ENCODE data around the gene PRR36. TPM values are rescaled to one million over a fixed set of nuclear protein-coding genes. Genes with fewer than 3 reads are reported as not detected.

PRR36 gene
- polyA plus RNA-seq, 2 of the 4 experiments (the other 2 are of a cell fraction) = 0.04 to 0.35 TPM

DNA sequence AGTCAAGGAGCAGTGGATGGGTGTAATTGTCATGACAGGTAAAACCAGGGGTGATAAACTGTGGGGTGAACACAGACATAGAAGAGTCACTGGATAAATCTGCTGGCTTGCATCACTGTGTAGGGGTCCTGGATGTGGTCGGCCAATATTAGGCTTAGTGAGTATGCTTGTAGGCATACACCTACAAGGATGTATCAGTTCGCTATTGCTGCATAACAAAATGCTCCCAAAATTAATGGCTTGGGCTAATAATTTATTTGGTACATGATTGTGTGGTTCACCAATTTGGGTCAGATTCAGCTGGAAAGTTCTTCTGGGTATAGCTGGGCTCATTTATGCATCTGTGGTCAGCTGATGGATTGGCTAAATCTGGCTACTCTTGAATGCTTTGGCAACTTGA lies 55.4 kb downstream of the PRR36 start:
- CTCF ChIA-PET = interaction anchor here (1.3 kb wide), 2 partner anchors 13 to 138 kb away, joined by 5 to 6 read pairs; partner anchors contain the start of gene TRAPPC5
- WGBS (ENCODE audit: missing lambda C conversion rate) = 0% methylated on average over 2 of the region's 2 CpGs
- POLR2A ChIA-PET = no interaction called here

More for the DNA sequence above, 55.4 kb downstream of the PRR36 start:
- Histone ChIP-seq H3K4me2 (no peak overlapping the region), H3K4me1 (no peaks in the 10 kb centered on the region), H3K27ac (no peak overlapping the region), H3K4me3 (no peak overlapping the region), H3K9me3 (no peaks in the 10 kb centered on the region)
- TF ChIP-seq, protein P1, sequence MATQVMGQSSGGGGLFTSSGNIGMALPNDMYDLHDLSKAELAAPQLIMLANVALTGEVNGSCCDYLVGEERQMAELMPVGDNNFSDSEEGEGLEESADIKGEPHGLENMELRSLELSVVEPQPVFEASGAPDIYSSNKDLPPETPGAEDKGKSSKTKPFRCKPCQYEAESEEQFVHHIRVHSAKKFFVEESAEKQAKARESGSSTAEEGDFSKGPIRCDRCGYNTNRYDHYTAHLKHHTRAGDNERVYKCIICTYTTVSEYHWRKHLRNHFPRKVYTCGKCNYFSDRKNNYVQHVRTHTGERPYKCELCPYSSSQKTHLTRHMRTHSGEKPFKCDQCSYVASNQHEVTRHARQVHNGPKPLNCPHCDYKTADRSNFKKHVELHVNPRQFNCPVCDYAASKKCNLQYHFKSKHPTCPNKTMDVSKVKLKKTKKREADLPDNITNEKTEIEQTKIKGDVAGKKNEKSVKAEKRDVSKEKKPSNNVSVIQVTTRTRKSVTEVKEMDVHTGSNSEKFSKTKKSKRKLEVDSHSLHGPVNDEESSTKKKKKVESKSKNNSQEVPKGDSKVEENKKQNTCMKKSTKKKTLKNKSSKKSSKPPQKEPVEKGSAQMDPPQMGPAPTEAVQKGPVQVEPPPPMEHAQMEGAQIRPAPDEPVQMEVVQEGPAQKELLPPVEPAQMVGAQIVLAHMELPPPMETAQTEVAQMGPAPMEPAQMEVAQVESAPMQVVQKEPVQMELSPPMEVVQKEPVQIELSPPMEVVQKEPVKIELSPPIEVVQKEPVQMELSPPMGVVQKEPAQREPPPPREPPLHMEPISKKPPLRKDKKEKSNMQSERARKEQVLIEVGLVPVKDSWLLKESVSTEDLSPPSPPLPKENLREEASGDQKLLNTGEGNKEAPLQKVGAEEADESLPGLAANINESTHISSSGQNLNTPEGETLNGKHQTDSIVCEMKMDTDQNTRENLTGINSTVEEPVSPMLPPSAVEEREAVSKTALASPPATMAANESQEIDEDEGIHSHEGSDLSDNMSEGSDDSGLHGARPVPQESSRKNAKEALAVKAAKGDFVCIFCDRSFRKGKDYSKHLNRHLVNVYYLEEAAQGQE (IDR thresholded peaks at IDR 0.05) = no peak
- no peak for TF ChIP-seq FOSL2 (IDR thresholded peaks at IDR 0.05)
- TF ChIP-seq FOSL2 (CRISPR knock-in tag; IDR thresholded peaks at IDR 0.05) = no peak
- no peak for TF ChIP-seq CBX2 (IDR thresholded peaks at IDR 0.05; ENCODE audit: borderline replicate concordance, low read depth)
- TF ChIP-seq, protein P2, sequence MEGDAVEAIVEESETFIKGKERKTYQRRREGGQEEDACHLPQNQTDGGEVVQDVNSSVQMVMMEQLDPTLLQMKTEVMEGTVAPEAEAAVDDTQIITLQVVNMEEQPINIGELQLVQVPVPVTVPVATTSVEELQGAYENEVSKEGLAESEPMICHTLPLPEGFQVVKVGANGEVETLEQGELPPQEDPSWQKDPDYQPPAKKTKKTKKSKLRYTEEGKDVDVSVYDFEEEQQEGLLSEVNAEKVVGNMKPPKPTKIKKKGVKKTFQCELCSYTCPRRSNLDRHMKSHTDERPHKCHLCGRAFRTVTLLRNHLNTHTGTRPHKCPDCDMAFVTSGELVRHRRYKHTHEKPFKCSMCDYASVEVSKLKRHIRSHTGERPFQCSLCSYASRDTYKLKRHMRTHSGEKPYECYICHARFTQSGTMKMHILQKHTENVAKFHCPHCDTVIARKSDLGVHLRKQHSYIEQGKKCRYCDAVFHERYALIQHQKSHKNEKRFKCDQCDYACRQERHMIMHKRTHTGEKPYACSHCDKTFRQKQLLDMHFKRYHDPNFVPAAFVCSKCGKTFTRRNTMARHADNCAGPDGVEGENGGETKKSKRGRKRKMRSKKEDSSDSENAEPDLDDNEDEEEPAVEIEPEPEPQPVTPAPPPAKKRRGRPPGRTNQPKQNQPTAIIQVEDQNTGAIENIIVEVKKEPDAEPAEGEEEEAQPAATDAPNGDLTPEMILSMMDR (IDR thresholded peaks at IDR 0.05) = no peak
- no peak for TF ChIP-seq NFE2L2 (conservative IDR thresholded peaks at IDR 0.05; ENCODE audit: low read length)
- no peak for TF ChIP-seq FOSB (CRISPR knock-in tag; IDR thresholded peaks at IDR 0.05)
- TF ChIP-seq POLR2A (IDR thresholded peaks at IDR 0.05; ENCODE audit: low read length) = no peak
- TF ChIP-seq MAFK (IDR thresholded peaks at IDR 0.05; ENCODE audit: partially characterized antibody) = no peak
- TF ChIP-seq RCOR1 (IDR thresholded peaks at IDR 0.05; ENCODE audit: low read depth, low read length) = no peak
- TF ChIP-seq HEYL (CRISPR knock-in tag; IDR thresholded peaks at IDR 0.05) = no peak
- no peak for TF ChIP-seq TP53 (CRISPR knock-in tag; IDR thresholded peaks at IDR 0.05)
- no peak for TF ChIP-seq ZSCAN20 (CRISPR knock-in tag; IDR thresholded peaks at IDR 0.05)
- TF ChIP-seq EHF (CRISPR knock-in tag; IDR thresholded peaks at IDR 0.05) = no peak
- TF ChIP-seq JUN (IDR thresholded peaks at IDR 0.05) = no peak
- TF ChIP-seq ZNF302 (CRISPR knock-in tag; IDR thresholded peaks at IDR 0.05) = no peak
- no peak for TF ChIP-seq CHD2 (IDR thresholded peaks at IDR 0.05; ENCODE audit: low read length, partially characterized antibody)
- TF ChIP-seq HDAC2 (IDR thresholded peaks at IDR 0.05) = no peak
- TF ChIP-seq, protein P3, sequence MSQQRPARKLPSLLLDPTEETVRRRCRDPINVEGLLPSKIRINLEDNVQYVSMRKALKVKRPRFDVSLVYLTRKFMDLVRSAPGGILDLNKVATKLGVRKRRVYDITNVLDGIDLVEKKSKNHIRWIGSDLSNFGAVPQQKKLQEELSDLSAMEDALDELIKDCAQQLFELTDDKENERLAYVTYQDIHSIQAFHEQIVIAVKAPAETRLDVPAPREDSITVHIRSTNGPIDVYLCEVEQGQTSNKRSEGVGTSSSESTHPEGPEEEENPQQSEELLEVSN (IDR thresholded peaks at IDR 0.05; ENCODE audit: borderline replicate concordance, low read depth) = no peak
- TF ChIP-seq, protein P4, sequence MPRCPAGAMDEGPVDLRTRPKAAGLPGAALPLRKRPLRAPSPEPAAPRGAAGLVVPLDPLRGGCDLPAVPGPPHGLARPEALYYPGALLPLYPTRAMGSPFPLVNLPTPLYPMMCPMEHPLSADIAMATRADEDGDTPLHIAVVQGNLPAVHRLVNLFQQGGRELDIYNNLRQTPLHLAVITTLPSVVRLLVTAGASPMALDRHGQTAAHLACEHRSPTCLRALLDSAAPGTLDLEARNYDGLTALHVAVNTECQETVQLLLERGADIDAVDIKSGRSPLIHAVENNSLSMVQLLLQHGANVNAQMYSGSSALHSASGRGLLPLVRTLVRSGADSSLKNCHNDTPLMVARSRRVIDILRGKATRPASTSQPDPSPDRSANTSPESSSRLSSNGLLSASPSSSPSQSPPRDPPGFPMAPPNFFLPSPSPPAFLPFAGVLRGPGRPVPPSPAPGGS (IDR thresholded peaks at IDR 0.05) = no peak
- no peak for TF ChIP-seq CHD4 (IDR thresholded peaks at IDR 0.05; ENCODE audit: borderline replicate concordance)
- ATAC-seq (no peak), FAIRE-seq (no peak), DNase-seq (ENCODE audit: low read depth in 1 of 2, low spot score in 1 of 2) (no peak)

Other genes with a start within 250 kb of the PRR36 start
- gene XAB2, start 244.8 kb downstream of the PRR36 start, polyA plus RNA-seq (2011; rRNA removed) = 13.9 and 15.0 TPM in 2 replicates
- gene XAB2, start 244.8 kb downstream of the PRR36 start, polyA plus RNA-seq (2017; fragmentation: RNase III; extraction: RNeasy Plus Mini Kit Qiagen cat#74134 plus additional on column Dnase treatment) = 21.2 to 22.2 TPM (median 21.6 TPM) in 3 replicates
- gene PET100, start 244.6 kb downstream of the PRR36 start, polyA plus RNA-seq (2011; rRNA removed) = 28.5 and 48.6 TPM in 2 replicates
- gene PET100, start 244.6 kb downstream of the PRR36 start, polyA plus RNA-seq (2017; fragmentation: RNase III; extraction: RNeasy Plus Mini Kit Qiagen cat#74134 plus additional on column Dnase treatment) = 85.0 to 109 TPM (median 99.3 TPM) in 3 replicates
- not detected in 2 replicates for gene PCP2, start 240.7 kb downstream of the PRR36 start, polyA plus RNA-seq (2011; rRNA removed)
- 0.19 to 0.41 TPM (median 0.26 TPM) in 3 replicates for gene PCP2, start 240.7 kb downstream of the PRR36 start, polyA plus RNA-seq (2017; fragmentation: RNase III; extraction: RNeasy Plus Mini Kit Qiagen cat#74134 plus additional on column Dnase treatment)
- gene STXBP2, start 237.3 kb downstream of the PRR36 start, polyA plus RNA-seq (2011; rRNA removed) = 44.4 and 47.2 TPM in 2 replicates
- 39.4 to 47.6 TPM (median 41.4 TPM) in 3 replicates for gene STXBP2, start 237.3 kb downstream of the PRR36 start, polyA plus RNA-seq (2017; fragmentation: RNase III; extraction: RNeasy Plus Mini Kit Qiagen cat#74134 plus additional on column Dnase treatment)
- not detected in 2 replicates for gene RETN, start 205.3 kb downstream of the PRR36 start, polyA plus RNA-seq (2011; rRNA removed)
- gene RETN, start 205.3 kb downstream of the PRR36 start, polyA plus RNA-seq (2017; fragmentation: RNase III; extraction: RNeasy Plus Mini Kit Qiagen cat#74134 plus additional on column Dnase treatment) = not detected in 3 replicates
- gene MCEMP1, start 197.3 kb downstream of the PRR36 start, polyA plus RNA-seq (2011; rRNA removed) = 0.05 and 0.17 TPM in 2 replicates
- not detected in 3 replicates for gene MCEMP1, start 197.3 kb downstream of the PRR36 start, polyA plus RNA-seq (2017; fragmentation: RNase III; extraction: RNeasy Plus Mini Kit Qiagen cat#74134 plus additional on column Dnase treatment)
- gene TRAPPC5, start 193.6 kb downstream of the PRR36 start, polyA plus RNA-seq (2011; rRNA removed) = 23.8 and 31.6 TPM in 2 replicates
- gene TRAPPC5, start 193.6 kb downstream of the PRR36 start, polyA plus RNA-seq (2017; fragmentation: RNase III; extraction: RNeasy Plus Mini Kit Qiagen cat#74134 plus additional on column Dnase treatment) = 50.9 to 60.8 TPM (median 59.8 TPM) in 3 replicates
- not detected in 2 replicates for gene FCER2, start 172.3 kb downstream of the PRR36 start, polyA plus RNA-seq (2011; rRNA removed)
- not detected in 3 replicates for gene FCER2, start 172.3 kb downstream of the PRR36 start, polyA plus RNA-seq (2017; fragmentation: RNase III; extraction: RNeasy Plus Mini Kit Qiagen cat#74134 plus additional on column Dnase treatment)
- not detected in 2 replicates for gene CLEC4G, start 142.3 kb downstream of the PRR36 start, polyA plus RNA-seq (2011; rRNA removed)
- gene CLEC4G, start 142.3 kb downstream of the PRR36 start, polyA plus RNA-seq (2017; fragmentation: RNase III; extraction: RNeasy Plus Mini Kit Qiagen cat#74134 plus additional on column Dnase treatment) = not detected in 3 replicates
- gene CD209, start 126.9 kb downstream of the PRR36 start, polyA plus RNA-seq (2011; rRNA removed) = not detected in 2 replicates
- gene CD209, start 126.9 kb downstream of the PRR36 start, polyA plus RNA-seq (2017; fragmentation: RNase III; extraction: RNeasy Plus Mini Kit Qiagen cat#74134 plus additional on column Dnase treatment) = not detected in 3 replicates
- not detected in 2 replicates for gene CLEC4M, start 111.1 kb downstream of the PRR36 start, polyA plus RNA-seq (2011; rRNA removed)
- gene CLEC4M, start 111.1 kb downstream of the PRR36 start, polyA plus RNA-seq (2017; fragmentation: RNase III; extraction: RNeasy Plus Mini Kit Qiagen cat#74134 plus additional on column Dnase treatment) = not detected in 3 replicates
- 1.1 and 1.2 TPM in 2 replicates for gene EVI5L, start 44.2 kb downstream of the PRR36 start, polyA plus RNA-seq (2011; rRNA removed)
- 1.2 to 2.3 TPM (median 1.8 TPM) in 3 replicates for gene EVI5L, start 44.2 kb downstream of the PRR36 start, polyA plus RNA-seq (2017; fragmentation: RNase III; extraction: RNeasy Plus Mini Kit Qiagen cat#74134 plus additional on column Dnase treatment)
- gene LRRC8E, start 14.1 kb upstream of the PRR36 start, polyA plus RNA-seq (2011; rRNA removed) = 4.0 and 5.3 TPM in 2 replicates
- 3.7 to 4.8 TPM (median 4.4 TPM) in 3 replicates for gene LRRC8E, start 14.1 kb upstream of the PRR36 start, polyA plus RNA-seq (2017; fragmentation: RNase III; extraction: RNeasy Plus Mini Kit Qiagen cat#74134 plus additional on column Dnase treatment)
- gene MAP2K7, start 29.5 kb upstream of the PRR36 start, polyA plus RNA-seq (2011; rRNA removed) = 5.5 TPM in 2 replicates
- 17.4 to 19.4 TPM (median 19.3 TPM) in 3 replicates for gene MAP2K7, start 29.5 kb upstream of the PRR36 start, polyA plus RNA-seq (2017; fragmentation: RNase III; extraction: RNeasy Plus Mini Kit Qiagen cat#74134 plus additional on column Dnase treatment)
- gene TGFBR3L, start 40.4 kb upstream of the PRR36 start, polyA plus RNA-seq (2011; rRNA removed) = 0.21 and 0.40 TPM in 2 replicates
- 0.70 to 1.4 TPM (median 1.2 TPM) in 3 replicates for gene TGFBR3L, start 40.4 kb upstream of the PRR36 start, polyA plus RNA-seq (2017; fragmentation: RNase III; extraction: RNeasy Plus Mini Kit Qiagen cat#74134 plus additional on column Dnase treatment)
- gene SNAPC2, start 45.9 kb upstream of the PRR36 start, polyA plus RNA-seq (2011; rRNA removed) = 8.8 and 9.2 TPM in 2 replicates
- 13.4 to 13.8 TPM (median 13.8 TPM) in 3 replicates for gene SNAPC2, start 45.9 kb upstream of the PRR36 start, polyA plus RNA-seq (2017; fragmentation: RNase III; extraction: RNeasy Plus Mini Kit Qiagen cat#74134 plus additional on column Dnase treatment)
- gene CTXN1, start 51.7 kb upstream of the PRR36 start, polyA plus RNA-seq (2011; rRNA removed) = 0.79 and 1.2 TPM in 2 replicates
- gene CTXN1, start 51.7 kb upstream of the PRR36 start, polyA plus RNA-seq (2017; fragmentation: RNase III; extraction: RNeasy Plus Mini Kit Qiagen cat#74134 plus additional on column Dnase treatment) = 7.9 to 10.7 TPM (median 9.9 TPM) in 3 replicates
- 23.0 and 53.2 TPM in 2 replicates for gene TIMM44, start 69.3 kb upstream of the PRR36 start, polyA plus RNA-seq (2011; rRNA removed)
- 29.7 to 37.9 TPM (median 33.4 TPM) in 3 replicates for gene TIMM44, start 69.3 kb upstream of the PRR36 start, polyA plus RNA-seq (2017; fragmentation: RNase III; extraction: RNeasy Plus Mini Kit Qiagen cat#74134 plus additional on column Dnase treatment)
- 39.3 and 44.4 TPM in 2 replicates for gene ELAVL1, start 131.3 kb upstream of the PRR36 start, polyA plus RNA-seq (2011; rRNA removed)
- 55.6 to 58.9 TPM (median 57.3 TPM) in 3 replicates for gene ELAVL1, start 131.3 kb upstream of the PRR36 start, polyA plus RNA-seq (2017; fragmentation: RNase III; extraction: RNeasy Plus Mini Kit Qiagen cat#74134 plus additional on column Dnase treatment)
- gene CCL25, start 178.4 kb upstream of the PRR36 start, polyA plus RNA-seq (2011; rRNA removed) = not detected in 2 replicates
- gene CCL25, start 178.4 kb upstream of the PRR36 start, polyA plus RNA-seq (2017; fragmentation: RNase III; extraction: RNeasy Plus Mini Kit Qiagen cat#74134 plus additional on column Dnase treatment) = not detected in 3 replicates